DMS53 treated with DMSO at 0.1 percent for 48 hours (cell line): Measurements from ENCODE around the gene NHERF1.

Experiments used
- DNase-seq: peaks from one replicate; lab custom pipeline; 2025; ENCODE audit not compliant: unreplicated experiment; lab: John Stamatoyannopoulos, UW

Gene NHERF1

DNA sequence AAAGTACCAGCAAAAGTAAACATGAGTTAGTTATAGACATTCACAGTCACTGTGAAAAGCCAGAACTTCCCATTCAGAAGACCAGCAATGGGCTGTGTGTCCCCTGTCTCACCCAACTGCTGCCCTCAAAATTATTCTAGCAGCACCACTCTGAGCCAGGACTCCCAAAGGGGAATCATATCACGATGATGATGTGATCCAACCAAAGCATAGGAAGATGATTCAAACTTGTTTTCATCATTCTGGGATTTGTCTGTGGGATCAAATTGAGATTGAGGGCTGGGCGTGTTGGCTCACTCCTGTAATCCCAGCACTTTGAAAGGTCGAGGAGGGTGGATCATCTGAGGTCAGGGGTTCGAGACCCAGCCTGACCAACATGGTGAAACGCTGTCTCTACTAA lies 34.1 kb downstream of the NHERF1 start:
- no peak for DNase-seq

DNA sequence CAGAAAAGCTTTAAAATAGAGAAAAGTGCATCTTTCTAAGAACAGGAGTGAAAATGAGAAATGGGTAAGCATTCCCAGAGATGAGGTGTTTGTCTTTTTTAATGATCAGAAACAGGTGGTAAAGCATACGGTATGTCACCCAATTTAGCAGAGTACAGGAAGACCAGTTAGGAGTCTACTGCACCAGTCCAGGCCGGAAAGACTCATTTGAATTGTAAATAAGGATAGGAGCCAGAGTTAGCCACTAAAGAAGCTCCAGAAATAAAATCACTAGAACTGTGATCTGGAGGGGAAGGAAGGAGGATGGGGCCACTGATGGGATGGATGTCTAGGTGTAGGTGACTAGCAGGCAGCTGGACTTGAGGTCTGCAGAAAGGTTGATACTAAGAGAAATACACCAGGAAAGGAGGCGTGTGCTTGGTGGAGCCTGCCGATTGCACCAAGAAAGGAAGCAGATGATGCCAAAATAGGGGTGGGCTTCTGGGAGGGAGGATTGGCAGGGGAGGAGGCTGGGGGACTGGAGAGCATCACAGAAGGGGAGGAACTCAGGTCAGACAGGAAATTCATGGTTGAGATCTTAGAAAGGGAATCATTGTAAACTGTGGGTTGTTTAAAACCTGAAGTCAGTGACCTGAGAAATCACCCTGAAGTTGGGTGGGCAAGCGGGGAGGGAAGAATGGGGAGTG lies 35.8 kb downstream of the NHERF1 start:
- no peak for DNase-seq

DNA sequence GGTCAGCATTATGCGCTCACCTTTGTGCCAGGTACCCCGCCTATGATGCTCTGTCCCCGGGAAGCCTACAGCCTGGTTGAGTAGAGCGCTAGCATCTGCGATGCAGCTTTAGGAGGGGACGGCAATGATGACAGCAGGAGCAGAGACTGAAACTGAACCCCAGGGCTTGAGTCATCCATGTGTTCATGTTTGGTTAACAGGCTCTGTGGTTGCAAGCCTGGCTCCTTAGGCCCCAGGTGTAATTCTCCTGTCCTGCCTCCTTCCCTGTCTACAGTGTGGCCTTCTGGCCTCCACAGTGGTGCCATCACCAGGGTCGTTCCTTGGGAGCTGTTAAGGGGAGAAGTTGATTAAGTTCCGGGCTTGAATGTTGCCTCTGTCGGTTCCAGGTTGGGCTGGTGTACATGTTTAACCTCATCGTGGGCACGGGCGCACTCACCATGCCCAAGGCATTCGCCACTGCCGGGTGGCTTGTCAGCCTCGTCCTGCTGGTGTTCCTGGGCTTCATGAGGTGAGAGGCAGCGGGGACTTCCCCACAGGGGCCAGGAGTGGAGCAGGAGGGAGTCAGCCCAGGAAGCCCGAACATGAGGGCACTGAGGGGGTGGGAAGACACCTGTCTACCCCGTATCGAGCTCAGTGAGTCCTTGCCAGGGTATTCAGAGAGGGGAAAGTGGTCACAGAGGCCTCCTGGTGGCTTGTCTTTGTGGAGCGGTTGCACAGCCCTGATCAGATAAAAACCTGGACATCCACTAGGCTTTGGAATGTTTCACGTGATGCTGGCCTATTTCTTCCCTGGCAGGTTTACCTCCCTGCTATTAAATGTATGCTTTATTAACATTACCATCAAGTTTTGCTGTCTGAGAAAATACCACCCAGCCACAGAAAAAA lies 36.9 kb downstream of the NHERF1 start:
- no peak for DNase-seq

DNA sequence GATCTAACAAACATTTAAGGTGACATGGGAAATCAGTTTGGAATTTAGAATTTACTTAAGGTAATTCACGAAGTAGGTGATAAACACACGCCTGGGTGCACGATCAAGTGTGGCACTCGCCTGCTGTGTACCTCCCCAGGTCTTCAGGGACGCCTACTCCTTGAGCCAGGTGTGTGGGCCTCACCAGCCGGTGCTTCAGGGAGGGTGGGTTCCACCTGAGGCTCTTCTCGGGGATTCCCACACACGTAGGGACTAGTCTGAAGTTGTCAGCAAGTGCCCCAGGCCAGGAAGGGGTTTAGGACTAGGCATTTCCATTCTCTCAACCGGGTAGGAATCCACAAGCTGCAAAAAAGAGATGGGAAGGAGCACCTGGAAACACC lies 37.5 kb downstream of the NHERF1 start:
- DNase-seq = no peak

DNA sequence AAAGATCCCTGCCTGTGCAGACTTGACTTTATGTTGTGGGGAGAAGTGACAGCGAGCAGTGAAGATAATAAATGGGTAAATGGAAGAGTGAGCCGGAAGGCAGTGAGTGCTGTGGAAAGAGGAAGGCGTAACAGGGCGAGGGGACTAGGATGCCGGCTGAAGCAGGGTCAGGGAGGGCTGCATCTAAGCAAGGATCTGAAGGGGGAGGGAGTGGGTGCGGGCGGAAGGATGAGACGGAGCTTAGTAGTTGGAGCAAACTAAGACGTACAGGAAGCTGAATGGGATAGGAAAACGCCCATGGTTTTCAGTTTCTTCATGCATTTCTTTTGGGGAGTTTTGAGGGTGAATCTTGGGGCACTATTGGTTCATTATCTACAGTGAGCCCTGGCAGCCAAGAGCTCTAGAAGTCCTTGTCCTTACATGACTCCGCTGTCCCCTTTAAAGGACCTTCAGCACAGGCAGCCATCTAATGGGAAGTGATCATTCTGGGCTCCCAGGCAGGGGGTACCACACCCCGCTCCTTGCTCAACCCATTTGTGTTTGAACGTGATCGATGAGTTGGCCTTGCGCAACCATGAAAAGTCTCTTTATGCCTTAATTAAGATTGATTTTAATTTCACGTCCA lies 38.1 kb downstream of the NHERF1 start:
- DNase-seq = no peak

DNA sequence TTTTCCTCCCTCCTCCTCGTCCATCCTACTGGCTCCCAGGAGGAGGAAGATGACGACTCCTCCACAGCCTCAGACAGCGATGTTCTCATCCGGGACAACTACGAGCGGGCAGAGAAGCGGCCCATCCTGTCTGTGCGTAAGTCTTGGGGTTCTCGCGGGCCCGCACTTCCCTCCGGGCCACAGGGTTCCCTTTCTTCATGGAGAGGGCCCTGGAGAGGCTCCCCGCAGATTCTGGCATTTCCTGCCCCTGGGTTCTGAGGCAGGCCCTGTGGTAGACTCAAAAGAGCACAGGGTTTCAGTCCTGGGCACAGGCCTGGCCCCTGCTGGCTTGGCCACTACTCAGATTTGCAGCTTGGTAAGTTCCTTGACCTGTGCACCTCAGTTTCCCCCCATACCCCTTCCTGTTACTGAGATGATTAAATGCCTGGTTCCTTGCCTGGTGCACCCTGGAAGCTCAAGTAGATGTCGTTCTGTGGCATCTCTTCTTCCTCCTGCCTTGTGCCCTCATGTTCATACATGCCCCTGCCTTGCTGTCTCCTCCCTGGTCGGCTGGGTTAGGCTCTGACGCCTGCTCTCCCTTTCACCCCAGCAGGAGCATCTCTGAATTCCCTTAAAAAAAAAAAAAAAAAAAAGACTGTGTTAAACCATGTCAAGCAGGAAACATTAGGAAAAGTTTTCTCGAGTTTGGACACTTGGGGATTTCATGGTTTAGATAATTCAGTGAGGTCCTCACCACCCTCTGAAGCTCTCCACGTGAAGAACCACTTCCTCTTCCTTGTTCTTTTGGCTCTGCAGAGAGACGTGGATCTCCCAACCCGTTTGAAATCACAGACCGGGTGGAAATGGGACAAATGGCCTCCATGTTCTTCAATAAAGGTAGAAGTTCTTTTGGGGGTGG lies 42.0 kb downstream of the NHERF1 start:
- no peak for DNase-seq

DNA sequence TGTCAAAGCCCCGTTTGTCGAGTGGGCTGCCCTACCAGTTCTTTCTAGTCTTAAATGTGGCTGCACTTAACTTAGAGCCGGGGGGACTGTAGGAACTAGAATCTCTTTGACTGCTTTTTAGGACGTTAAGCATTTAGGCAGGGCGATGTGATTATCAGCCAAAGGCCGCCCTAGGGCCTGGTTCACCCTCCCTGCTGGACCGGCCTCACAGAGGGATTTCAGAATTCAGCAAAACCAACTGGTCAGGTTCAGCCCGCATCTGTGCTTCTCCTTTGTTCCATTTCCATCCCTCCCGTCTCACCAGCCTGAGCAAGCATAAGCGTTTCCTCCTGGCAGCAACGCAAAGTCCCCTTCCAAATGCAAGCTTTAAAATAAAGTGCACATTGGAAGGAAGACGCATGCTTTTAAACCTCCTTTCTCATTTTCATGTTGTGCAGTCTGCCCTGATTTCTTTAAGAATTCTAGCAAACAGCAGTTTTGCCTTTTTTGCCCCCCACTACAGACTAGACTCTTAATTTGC lies 44.2 kb downstream of the NHERF1 start:
- no peak for DNase-seq

DNA sequence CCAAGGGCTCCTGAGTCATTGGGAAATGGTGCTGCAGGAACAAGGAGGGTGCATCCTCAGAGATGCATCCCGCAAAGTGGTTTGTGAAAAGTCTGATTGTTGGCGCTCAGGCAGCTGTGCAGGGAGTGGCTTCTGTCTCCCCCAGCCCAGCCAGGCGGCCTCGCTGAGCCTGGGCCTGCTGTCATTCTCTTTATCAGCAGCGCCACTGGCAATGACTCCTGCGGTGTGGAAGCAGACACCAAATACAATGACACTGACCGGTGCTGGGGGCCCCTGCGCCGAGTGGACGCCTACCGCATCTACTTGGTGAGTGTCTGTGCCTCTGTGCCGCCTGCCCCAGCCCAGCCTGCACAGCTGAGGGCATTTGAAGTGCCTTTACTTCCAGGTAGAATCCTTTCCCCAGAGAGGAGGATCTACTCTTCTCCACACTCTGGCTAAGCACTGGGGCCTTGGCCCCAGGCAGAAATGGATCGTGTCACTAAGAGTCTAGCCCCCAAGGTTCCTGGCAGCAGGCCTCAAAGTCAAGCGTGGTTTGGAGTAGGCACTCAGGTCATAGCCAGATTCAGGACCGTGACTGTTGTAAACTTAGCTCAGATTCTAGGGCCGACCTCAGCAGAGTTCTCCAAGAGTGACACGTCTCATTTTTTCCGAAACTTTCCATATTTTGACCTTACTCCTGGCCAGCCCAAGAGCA lies 47.0 kb downstream of the NHERF1 start:
- DNase-seq = no peak

DNA sequence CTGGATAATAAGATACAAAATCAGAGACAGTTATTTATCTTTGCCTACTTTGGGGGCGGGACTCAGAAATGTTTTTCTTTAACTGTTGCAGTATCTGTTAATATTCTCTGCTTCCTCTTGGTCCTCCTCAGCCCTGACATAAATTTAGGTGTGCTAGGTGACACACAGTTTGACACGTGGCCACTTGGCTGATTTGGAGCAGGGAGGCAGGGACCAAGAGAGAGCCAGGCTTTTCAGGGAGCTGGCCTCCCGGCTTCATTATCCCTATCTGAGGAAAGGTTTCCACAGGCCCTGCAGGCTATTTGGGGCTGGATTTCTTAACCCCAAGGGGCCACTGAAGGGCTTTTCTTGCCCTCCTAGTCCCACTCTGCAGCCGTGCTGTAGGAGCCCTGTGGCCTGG lies 47.8 kb downstream of the NHERF1 start:
- no peak for DNase-seq

DNA sequence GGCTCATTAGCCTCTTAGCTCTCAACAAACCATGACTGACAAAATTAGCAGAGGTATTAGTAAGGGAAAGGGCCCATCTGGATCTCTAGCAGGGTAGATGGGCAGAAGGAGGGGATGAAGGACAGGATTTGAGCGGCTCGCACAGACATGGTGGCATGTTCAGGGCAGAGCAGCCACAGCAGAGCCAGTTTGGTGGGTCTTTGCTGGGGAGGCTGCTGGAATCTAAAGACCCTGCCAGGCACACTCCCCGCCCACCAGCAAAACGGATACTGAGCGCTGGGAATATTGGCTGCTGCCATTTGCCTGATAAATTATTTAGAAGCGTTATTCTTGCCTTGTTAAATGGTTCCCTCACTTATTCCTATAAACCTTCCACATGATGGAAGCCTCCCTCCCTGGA lies 48.4 kb downstream of the NHERF1 start:
- DNase-seq = no peak

DNA sequence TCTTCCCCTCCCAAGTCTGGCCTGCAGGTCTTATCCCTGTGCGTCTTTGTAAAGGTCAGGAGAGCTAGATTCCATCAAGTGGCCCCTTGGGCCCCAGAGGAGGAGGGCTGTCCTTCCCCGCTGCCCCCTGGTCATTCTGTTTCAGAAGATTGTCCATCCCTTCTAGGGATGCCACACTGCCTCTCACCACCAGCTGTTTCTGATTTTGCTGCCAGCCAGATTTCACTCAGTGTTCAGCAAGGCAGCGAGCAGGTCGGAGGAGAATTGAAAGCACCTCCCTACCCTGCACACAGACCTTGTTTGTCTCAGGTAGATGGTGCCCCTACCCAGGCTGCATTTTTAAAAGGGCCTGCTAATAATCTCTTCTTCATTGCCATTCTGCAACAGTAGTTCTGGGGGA lies 49.4 kb downstream of the NHERF1 start:
- no peak for DNase-seq

DNA sequence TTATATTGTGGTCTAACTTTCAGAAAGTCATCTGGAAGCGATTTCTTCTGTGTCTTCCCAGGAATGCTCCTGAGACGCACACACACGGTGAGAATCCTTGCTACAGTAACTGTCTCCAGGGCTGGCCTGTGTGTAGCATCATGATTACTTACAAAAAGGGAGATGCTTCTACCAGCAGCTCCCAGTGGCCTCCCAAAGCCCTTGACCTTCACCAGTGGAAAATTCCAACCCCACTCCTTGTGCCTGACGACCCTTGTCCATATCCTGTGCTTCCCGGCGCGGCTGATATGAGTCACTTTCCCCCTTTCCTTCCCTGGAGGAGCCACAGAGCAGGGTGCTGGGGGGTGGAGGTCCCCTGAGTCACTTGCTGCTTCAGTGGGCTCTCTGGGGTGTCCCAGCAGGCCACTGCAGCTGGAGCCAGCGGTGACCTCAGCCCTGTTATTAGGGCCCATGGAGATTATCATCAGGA lies 49.8 kb downstream of the NHERF1 start:
- no peak for DNase-seq

DNA sequence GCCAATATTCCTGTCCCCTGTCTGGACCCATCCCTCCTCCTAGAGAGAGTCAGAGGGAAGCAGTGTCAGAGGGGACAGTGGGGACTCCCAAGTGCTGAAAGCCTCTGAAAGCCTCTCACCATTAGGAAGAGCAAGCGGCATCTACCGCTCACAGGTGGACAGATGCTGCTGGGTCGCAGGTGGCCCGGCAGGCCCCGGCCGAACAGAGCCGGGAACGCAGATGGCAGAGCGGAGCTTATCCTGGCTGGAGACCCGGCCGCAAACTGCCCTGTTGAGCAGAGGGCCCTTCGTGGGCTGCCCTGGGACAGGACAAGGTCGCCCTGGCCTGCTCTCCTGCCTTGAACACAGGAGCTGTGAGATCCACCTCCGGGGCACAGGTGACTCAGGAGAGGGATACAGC lies 50.7 kb downstream of the NHERF1 start:
- no peak for DNase-seq

DNA sequence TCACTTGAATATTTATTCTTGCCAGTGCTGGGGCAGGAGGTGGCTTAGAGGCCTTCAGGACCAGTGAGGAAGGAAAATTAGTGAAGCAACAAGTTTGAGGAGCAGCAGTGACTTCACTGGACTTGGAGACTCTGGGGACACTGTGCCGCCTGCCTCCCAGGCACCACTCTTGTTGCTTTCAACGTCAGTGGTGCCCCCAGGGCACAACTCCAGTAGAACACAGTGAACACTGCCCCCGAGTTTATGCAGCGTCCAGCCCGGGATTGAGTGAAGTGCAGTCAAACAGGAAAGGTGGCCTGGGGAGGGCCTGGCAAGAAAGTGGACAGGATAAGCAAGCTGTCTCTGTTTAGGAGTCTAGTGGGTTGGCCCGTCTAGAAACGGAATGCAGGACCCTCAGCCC lies 52.1 kb downstream of the NHERF1 start:
- no peak for DNase-seq

DNA sequence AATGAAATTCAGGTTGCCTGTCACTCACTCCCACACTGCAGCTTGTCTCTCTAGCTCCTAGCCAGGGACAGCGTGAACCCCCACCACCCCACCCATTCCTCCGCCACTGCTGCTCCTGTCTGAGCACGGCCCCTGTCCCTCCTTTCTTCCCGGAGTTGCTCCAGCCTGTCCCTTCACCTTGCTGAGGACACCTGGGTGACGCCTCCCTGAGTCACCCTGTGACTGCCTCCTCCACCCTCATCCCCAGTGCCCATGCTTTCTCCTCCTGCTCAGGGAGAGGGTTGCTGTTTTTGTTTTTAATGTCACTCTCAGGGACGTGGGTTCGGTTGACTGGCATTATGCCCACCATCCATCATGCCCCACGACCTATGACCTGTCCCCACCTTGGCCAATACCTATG lies 53.5 kb downstream of the NHERF1 start:
- no peak for DNase-seq

DNA sequence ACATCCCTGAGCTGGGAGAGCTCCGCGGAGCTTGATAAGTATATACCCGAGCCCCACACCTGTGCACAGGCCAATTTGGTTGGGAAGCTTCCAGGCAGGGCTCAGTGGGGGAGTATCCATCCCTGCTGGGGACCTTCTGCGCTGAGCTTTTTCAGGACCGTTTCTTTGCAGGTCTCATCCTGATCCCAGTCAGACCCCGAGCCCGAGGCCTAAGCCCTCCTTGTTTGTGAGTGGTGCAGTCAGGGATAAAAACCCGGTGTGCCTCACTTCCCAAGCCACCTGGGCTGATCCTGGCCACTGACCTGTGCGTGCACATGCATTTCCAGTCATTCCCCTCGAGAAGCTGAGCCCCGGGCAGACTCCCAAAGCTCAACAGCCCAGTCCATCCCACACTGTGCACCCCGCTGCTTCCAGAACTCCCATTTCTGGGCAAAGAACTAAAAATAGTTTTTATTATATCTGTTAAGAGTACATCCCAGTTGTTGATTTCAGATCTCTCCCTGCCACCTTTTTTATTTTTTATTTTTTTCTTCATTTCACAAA lies 55.0 kb downstream of the NHERF1 start:
- no peak for DNase-seq

DNA sequence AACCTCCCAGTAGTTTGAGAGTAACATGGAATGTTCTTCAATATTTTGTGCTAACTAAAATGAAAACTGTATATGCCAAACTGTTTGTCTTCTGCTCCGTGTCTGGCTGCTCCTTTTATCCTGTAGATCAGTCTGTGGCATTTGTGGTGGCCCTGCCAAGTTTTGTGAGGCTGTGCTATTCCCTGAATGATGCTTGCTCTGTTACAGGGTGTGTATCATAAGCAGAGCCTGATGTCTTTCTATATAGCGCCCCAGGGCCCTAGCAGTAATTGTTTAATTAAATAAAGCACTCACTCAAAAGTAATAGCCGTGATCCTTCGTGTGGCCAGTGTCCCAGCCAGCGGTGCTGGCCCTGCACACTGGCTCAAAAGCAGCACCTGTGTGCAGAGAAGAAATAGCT lies 55.5 kb downstream of the NHERF1 start:
- no peak for DNase-seq

DNA sequence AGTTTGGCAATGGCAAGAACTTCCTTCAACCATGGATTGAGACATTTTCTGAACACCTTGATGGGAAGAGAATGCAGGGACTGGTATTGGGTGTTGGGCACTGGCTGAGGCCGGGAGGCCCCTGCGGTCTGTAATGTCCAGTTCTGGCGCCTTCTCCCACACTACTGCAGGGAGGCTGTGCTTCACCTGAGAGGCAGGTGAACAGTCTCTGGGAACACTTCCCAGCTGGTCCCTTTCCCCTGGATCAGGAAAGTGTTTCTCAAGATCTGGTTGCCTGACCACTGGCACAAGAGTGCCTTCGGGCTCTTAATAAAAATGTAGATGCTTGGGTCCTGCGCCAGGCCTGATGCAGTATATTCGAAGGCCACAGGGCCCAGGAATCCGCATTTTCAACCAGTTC lies 56.3 kb downstream of the NHERF1 start:
- DNase-seq = no peak

DNA sequence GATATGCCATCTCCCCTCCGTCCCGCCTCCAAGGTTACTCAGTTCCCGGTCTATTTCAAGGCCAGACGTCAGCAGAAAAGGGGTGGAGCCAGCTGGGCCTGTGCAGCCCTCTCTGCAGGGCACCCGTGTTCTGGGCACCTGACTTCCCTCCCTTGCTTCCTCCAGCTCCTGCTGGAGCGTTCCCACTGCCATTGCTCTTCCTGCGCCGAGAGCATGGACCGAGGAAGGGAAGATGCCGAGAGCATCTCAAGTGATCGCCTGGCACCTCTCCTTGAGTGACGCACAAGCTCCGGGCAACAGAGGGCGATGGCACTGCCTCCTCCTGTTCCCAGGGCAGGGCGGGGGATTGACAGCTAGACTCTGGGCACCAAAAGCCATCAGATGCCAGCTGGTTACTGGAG lies 57.2 kb downstream of the NHERF1 start:
- no peak for DNase-seq

DNA sequence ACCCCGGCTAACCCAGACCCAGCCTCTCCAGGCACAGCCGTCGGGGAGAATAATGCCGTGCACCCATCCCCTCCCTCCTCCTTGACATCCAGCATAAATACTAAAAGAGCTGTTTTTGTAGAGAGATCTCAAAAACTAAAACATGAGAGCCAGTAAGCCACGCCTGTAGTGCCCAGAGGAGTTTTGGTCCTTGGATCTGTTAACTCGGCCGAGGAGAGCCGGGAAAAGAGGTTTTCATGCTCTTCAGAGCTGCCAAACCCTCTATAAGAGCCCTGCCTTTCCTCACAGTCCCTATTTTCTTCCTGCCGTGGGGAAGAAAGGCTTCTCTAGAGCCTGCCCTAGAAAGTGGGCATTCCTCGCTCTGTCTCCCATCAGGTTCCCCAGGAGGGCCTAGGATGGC lies 57.9 kb downstream of the NHERF1 start:
- DNase-seq = no peak
